Mesothelial cell of epicardium (in vitro differentiated cells): ENCODE data around the gene INPPL1. TPM values are rescaled to one million over a fixed set of nuclear protein-coding genes. Genes with fewer than 3 reads are reported as not detected.

ENCODE experiments used
- DNase-seq, 2 experiments: peaks; one replicate each; pipeline ENCODE4 v3.0.0; 2021; ENCODE audit warnings: low spot score in 2 of 2; ENCODE audit not compliant: unreplicated experiment in 2 of 2
- H3K27ac Mint-ChIP-seq: 2 replicates; pipeline ENCODE4 v1.8.0; 2021; ENCODE audit warnings: mixed read lengths
- H3K27me3 Mint-ChIP-seq: 2 replicates; pipeline ENCODE4 v1.8.0; 2021; ENCODE audit warnings: low read depth, mixed read lengths
- H3K36me3 Mint-ChIP-seq: 2 replicates; pipeline ENCODE4 v1.8.0; 2021; ENCODE audit warnings: mixed read lengths
- H3K4me1 Mint-ChIP-seq: 2 replicates; pipeline ENCODE4 v1.8.0; 2021; ENCODE audit warnings: mixed read lengths
- H3K4me3 Mint-ChIP-seq: 2 replicates; pipeline ENCODE4 v1.8.0; 2021; ENCODE audit warnings: mild to moderate bottlenecking, moderate library complexity, mixed read lengths
- H3K9me3 Mint-ChIP-seq: 2 replicates; pipeline ENCODE4 v1.8.0; 2021; ENCODE audit warnings: mixed read lengths
- total RNA-seq: library from RNA; stranded (reverse); gene quantifications from 3 replicates; pipeline ENCODE4 v1.2.1, GENCODE V29; 2021
- TF ChIP-seq, protein P1 (sequence below): fragments of 200-600 bp; sonication (generic); IDR thresholded peaks from one replicate; pipeline ENCODE4 v1.5.0; 2021; ENCODE audit warnings: antibody characterized with exemption; ENCODE audit not compliant: unreplicated experiment

Gene INPPL1
- total RNA-seq, 1 donor from 2014 or later: 299 TPM

GRCh38 chr11:72230764-72231365 is 6.3 kb downstream of the INPPL1 start:
- TF ChIP-seq, protein P1, sequence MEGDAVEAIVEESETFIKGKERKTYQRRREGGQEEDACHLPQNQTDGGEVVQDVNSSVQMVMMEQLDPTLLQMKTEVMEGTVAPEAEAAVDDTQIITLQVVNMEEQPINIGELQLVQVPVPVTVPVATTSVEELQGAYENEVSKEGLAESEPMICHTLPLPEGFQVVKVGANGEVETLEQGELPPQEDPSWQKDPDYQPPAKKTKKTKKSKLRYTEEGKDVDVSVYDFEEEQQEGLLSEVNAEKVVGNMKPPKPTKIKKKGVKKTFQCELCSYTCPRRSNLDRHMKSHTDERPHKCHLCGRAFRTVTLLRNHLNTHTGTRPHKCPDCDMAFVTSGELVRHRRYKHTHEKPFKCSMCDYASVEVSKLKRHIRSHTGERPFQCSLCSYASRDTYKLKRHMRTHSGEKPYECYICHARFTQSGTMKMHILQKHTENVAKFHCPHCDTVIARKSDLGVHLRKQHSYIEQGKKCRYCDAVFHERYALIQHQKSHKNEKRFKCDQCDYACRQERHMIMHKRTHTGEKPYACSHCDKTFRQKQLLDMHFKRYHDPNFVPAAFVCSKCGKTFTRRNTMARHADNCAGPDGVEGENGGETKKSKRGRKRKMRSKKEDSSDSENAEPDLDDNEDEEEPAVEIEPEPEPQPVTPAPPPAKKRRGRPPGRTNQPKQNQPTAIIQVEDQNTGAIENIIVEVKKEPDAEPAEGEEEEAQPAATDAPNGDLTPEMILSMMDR: no peak
- Mint-ChIP-seq H3K27ac (no peak overlapping the region), H3K4me3 (no peak overlapping the region), H3K9me3 (no peaks in the 10 kb centered on the region), H3K4me1 (peaks cover 8% of the 10 kb centered on the region), H3K27me3 (no peaks in the 10 kb centered on the region), H3K36me3 (peaks cover 43% of the 10 kb centered on the region)
- no peak for DNase-seq

- peaks cover 45% of the 10 kb centered on the region for H3K36me3 Mint-ChIP-seq
- TF ChIP-seq, protein P1: no peak
- no peaks in the 10 kb centered on the region for H3K9me3 Mint-ChIP-seq
- DNase-seq: no peak
- no peak overlapping the region for H3K4me3 Mint-ChIP-seq
- no peaks in the 10 kb centered on the region for H3K27me3 Mint-ChIP-seq
- peaks cover under 1% of the 10 kb centered on the region for H3K4me1 Mint-ChIP-seq
- H3K27ac Mint-ChIP-seq: no peak overlapping the region
Measured at GRCh38 chr11:72231396-72232259, 7.1 kb downstream of the INPPL1 start.

- Mint-ChIP-seq H3K27me3 (no peaks in the 10 kb centered on the region), H3K27ac (no peak overlapping the region), H3K36me3 (peaks cover 48% of the 10 kb centered on the region), H3K4me3 (no peak overlapping the region), H3K4me1 (no peaks in the 10 kb centered on the region), H3K9me3 (no peaks in the 10 kb centered on the region)
- TF ChIP-seq, protein P1: no peak
- DNase-seq: no peak
Measured at GRCh38 chr11:72232260-72233055, 7.9 kb downstream of the INPPL1 start.

- TF ChIP-seq, protein P1: no peak
- DNase-seq: no peak
- Mint-ChIP-seq H3K36me3 (peaks cover 48% of the 10 kb centered on the region), H3K9me3 (no peaks in the 10 kb centered on the region), H3K4me1 (no peaks in the 10 kb centered on the region), H3K27me3 (peaks cover 1% of the 10 kb centered on the region), H3K4me3 (no peak overlapping the region), H3K27ac (no peak overlapping the region)
Measured at GRCh38 chr11:72233056-72233772, 8.6 kb downstream of the INPPL1 start.
